HG03469 (cell line): ENCODE results near the gene SPAG4.

Experiments used
- ATAC-seq: cut with Tn5 transposase; IDR thresholded peaks from one replicate; pipeline ENCODE4 v1.9.1; 2021; ENCODE audit warnings: mild to moderate bottlenecking, moderate library complexity, moderate number of reproducible peaks; ENCODE audit not compliant: unreplicated experiment

SPAG4 gene

GRCh38 chr20:35619196-35620095 is 3.8 kb downstream of the SPAG4 start:
- no peak for ATAC-seq

GRCh38 chr20:35620818-35621559 is 5.4 kb downstream of the SPAG4 start:
- ATAC-seq: no peak

GRCh38 chr20:35621560-35621946 is 5.9 kb downstream of the SPAG4 start:
- no peak for ATAC-seq

- ATAC-seq: no peak
Measured at GRCh38 chr20:35625584-35626385, 10.2 kb downstream of the SPAG4 start.

GRCh38 chr20:35626386-35627001 is 10.9 kb downstream of the SPAG4 start:
- ATAC-seq: no peak

GRCh38 chr20:35627121-35627520 is 11.5 kb downstream of the SPAG4 start:
- no peak for ATAC-seq

GRCh38 chr20:35629427-35630145 is 14.0 kb downstream of the SPAG4 start:
- ATAC-seq: no peak

- ATAC-seq: no peak
Measured at GRCh38 chr20:35630636-35631035, 15.0 kb downstream of the SPAG4 start.

GRCh38 chr20:35632539-35633115 is 17.0 kb downstream of the SPAG4 start:
- no peak for ATAC-seq

- no peak for ATAC-seq
Measured at GRCh38 chr20:35635652-35636051, 20.0 kb downstream of the SPAG4 start.

GRCh38 chr20:35636095-35636494 is 20.5 kb downstream of the SPAG4 start:
- ATAC-seq: no peak

- no peak for ATAC-seq
Measured at GRCh38 chr20:35637276-35637675, 21.6 kb downstream of the SPAG4 start.

- ATAC-seq: no peak
Measured at GRCh38 chr20:35638751-35639150, 23.1 kb downstream of the SPAG4 start.

- no peak for ATAC-seq
Measured at GRCh38 chr20:35640724-35641123, 25.1 kb downstream of the SPAG4 start.

- no peak for ATAC-seq
Measured at GRCh38 chr20:35641743-35642142, 26.1 kb downstream of the SPAG4 start.

GRCh38 chr20:35643045-35643444 is 27.4 kb downstream of the SPAG4 start:
- ATAC-seq: no peak

- no peak for ATAC-seq
Measured at GRCh38 chr20:35644806-35645205, 29.2 kb downstream of the SPAG4 start.

GRCh38 chr20:35648836-35649235 is 33.2 kb downstream of the SPAG4 start:
- ATAC-seq: no peak

- ATAC-seq: no peak
Measured at GRCh38 chr20:35650632-35651031, 35.0 kb downstream of the SPAG4 start.

- ATAC-seq: no peak
Measured at GRCh38 chr20:35651958-35652357, 36.3 kb downstream of the SPAG4 start.
